ENCODE measurements around the gene GNA12.
A peak's percentile ranks its signal among the peaks of the same experiment; 100 is the strongest.

GNA12 gene, protein sequence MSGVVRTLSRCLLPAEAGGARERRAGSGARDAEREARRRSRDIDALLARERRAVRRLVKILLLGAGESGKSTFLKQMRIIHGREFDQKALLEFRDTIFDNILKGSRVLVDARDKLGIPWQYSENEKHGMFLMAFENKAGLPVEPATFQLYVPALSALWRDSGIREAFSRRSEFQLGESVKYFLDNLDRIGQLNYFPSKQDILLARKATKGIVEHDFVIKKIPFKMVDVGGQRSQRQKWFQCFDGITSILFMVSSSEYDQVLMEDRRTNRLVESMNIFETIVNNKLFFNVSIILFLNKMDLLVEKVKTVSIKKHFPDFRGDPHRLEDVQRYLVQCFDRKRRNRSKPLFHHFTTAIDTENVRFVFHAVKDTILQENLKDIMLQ

DNA sequence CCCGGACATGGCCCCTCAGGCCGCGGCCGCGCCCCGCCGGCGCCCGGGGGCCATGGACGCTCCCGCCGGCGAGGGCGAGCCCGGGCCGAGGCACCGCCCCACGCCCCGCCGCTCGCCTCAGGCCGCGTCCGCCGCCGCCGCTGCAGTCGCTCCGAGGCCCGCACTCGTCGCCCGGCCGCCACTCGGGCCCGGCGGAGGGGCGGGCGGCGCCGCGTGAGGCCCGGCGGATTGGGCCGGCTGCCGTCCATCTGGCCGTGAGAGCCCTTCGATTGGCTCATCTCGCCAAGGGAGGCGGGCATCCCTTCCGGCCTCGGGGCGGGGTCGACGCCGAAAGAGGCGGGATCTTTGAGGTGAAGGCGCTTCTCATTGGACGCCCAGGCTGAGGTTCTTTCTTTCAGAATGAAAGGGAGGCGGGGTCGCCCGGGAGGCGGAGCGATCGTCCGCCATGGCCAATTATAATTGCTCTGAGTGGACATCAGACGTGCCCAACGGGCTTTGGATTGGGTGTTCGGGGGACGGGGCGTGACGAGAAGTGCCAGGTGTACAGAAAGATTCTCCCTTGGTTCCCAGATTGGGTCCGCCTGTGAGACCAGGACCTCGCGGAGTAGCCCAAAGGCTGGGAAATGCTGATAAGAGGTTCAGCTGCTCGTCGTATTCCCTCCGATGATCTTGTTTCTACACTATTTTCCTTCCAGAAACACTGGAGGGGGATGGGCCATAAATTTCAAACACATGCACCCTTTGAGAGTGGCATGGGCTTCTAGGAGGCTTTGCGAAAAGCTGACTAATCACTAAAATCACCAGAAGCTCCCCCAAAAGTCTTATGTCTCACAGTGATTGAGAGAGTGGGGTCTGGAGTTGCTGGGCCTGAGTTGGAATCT lies at the start of gene GNA12:
Gene GNA12, minus strand, starts transcription at position 156 of the 881 bp plus-strand sequence. Its CDS starts 147 bp downstream, at position 9.
- POLR2A ChIA-PET, result no interaction called here
- TF ChIP-seq, protein P1, sequence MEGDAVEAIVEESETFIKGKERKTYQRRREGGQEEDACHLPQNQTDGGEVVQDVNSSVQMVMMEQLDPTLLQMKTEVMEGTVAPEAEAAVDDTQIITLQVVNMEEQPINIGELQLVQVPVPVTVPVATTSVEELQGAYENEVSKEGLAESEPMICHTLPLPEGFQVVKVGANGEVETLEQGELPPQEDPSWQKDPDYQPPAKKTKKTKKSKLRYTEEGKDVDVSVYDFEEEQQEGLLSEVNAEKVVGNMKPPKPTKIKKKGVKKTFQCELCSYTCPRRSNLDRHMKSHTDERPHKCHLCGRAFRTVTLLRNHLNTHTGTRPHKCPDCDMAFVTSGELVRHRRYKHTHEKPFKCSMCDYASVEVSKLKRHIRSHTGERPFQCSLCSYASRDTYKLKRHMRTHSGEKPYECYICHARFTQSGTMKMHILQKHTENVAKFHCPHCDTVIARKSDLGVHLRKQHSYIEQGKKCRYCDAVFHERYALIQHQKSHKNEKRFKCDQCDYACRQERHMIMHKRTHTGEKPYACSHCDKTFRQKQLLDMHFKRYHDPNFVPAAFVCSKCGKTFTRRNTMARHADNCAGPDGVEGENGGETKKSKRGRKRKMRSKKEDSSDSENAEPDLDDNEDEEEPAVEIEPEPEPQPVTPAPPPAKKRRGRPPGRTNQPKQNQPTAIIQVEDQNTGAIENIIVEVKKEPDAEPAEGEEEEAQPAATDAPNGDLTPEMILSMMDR (IDR thresholded peaks at IDR 0.05; ENCODE audit: control extremely low read depth, extremely low read depth, low read depth, missing control alignments), result no peak
- CTCF ChIA-PET, result interaction anchor here (1.3 kb wide), 3 partner anchors 20 to 46 kb away, joined by 3 to 8 read pairs (median 5); no protein-coding TSS in a partner anchor
- DNase-seq (ENCODE audit: extremely low spot score), result peak; percentile 99

DNA sequence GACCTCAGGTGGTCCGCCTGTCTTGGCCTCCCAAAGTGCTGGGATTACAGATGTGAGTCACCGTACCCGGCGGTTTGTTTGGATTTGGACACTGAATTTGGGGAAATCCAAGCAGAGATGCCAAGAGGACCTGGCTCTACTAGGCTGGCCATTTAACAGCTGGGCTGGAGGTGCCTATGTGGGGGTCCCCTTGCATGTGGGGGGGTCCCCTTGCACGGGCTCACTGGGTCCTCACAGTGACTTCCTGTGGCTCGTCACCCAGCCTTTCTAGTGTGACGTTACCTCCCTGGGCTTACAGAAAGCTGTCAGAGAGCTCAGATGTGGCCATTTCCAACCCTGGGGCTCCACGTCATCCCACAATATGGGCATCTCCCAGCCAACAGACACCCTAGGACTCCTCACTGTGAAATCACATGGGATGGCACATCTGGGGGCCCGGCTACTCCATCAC lies 49.3 kb upstream of the GNA12 start:
- ChIA-PET CTCF (interaction anchor here (0.9 to 5.0 kb wide), 8 partner anchors 10 to 261 kb away, joined by 3 to 22 read pairs (median 3); no protein-coding TSS in a partner anchor), POLR2A (interaction anchor here (0.9 to 1.4 kb wide), 2 partner anchors 17 to 85 kb away, joined by 3 read pairs; no protein-coding TSS in a partner anchor)
- DNase-seq (ENCODE audit: extremely low spot score), result peak; percentile 56
- TF ChIP-seq, protein P1 (IDR thresholded peaks at IDR 0.05; ENCODE audit: control extremely low read depth, extremely low read depth, low read depth, missing control alignments), result no peak

DNA sequence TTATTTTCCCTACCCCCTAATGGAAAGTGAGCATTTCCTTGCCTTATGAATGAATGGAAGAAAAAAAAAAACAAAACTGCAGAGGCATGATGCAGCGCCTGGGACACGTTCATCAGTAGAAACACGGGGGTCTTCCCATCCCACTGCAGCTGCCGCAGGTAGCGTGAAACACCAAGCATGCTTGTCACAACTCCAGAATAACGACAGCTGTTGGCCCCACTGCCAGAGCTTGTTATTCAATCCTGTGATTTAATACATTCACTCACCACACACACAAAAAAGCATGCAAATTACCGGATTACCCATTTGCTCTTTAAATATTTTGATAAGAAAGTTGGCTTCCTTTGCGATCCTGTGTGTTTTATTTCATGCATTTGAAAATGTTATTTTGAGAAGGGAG lies 48.4 kb upstream of the GNA12 start:
- DNase-seq (ENCODE audit: extremely low spot score), result no peak
- ChIA-PET CTCF (interaction anchor here (1.1 to 5.0 kb wide), 3 partner anchors 11 to 262 kb away, joined by 3 to 22 read pairs (median 6); no protein-coding TSS in a partner anchor), POLR2A (no interaction called here)
- TF ChIP-seq, protein P1 (IDR thresholded peaks at IDR 0.05; ENCODE audit: control extremely low read depth, extremely low read depth, low read depth, missing control alignments), result no peak

GRCh38 chr7:2887816-2888215 lies 43.7 kb upstream of the GNA12 start:
- POLR2A ChIA-PET, result no interaction called here
- TF ChIP-seq, protein P1 (IDR thresholded peaks at IDR 0.05; ENCODE audit: control extremely low read depth, extremely low read depth, low read depth, missing control alignments), result no peak
- CTCF ChIA-PET, result interaction anchor here (0.7 to 3.1 kb wide), 8 partner anchors 8 to 267 kb away, joined by 3 to 18 read pairs (median 4); no protein-coding TSS in a partner anchor
- DNase-seq (ENCODE audit: extremely low spot score), result no peak

DNA sequence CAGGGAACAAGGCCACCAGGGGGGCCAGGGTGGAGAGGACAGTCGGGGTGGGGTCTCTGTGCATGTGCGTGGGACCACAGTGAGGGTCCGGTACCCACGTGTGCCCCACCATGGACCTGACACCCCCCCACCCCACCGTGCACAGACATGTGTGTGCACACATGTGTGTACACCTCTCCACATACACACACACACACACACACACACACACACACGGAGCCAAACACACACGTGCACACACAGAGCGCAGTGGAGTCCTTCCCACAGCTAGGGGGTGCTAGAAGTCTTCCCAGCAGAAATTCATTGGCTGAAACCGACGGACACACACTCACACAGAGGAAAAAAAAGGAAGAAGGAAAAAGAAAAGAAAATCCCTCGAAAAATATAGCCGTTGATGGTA lies 42.8 kb upstream of the GNA12 start:
- POLR2A ChIA-PET, result no interaction called here
- TF ChIP-seq, protein P1 (IDR thresholded peaks at IDR 0.05; ENCODE audit: control extremely low read depth, extremely low read depth, low read depth, missing control alignments), result peak; percentile 87
- peak; percentile 78 for DNase-seq (ENCODE audit: extremely low spot score)
- CTCF ChIA-PET, result interaction anchor here (0.6 to 3.1 kb wide), 9 partner anchors 9 to 332 kb away, joined by 3 to 18 read pairs (median 4); no protein-coding TSS in a partner anchor

- ChIA-PET CTCF (interaction anchor here (0.6 to 3.1 kb wide), 7 partner anchors 10 to 333 kb away, joined by 3 to 18 read pairs (median 3); no protein-coding TSS in a partner anchor), POLR2A (no interaction called here)
- TF ChIP-seq, protein P1 (IDR thresholded peaks at IDR 0.05; ENCODE audit: control extremely low read depth, extremely low read depth, low read depth, missing control alignments), result no peak
- no peak for DNase-seq (ENCODE audit: extremely low spot score)
These were observed 42.3 kb upstream of the GNA12 start for GRCh38 chr7:2886391-2886790.

Data from GM10248 (cell line).